H9 (cell line): ENCODE data around the gene RRP15. TPM values are rescaled to one million over a fixed set of nuclear protein-coding genes. Genes with fewer than 3 reads are reported as not detected.

ENCODE experiments used
- DNase-seq: peaks from one replicate; pipeline ENCODE4 v3.0.0-alpha.2; 2017
- H2AFZ ChIP-seq: one replicate; pipeline ENCODE4 v1.6.1; 2013; ENCODE audit warnings: mild to moderate bottlenecking, low read length, control low read depth, moderate library complexity
- H2AK5ac ChIP-seq: 2 replicates; pipeline ENCODE4 v1.6.1; 2013; ENCODE audit warnings: low read length, control low read depth, mixed read lengths; ENCODE audit not compliant: insufficient read length
- H2BK120ac ChIP-seq: one replicate; pipeline ENCODE4 v1.6.1; 2013; ENCODE audit warnings: low read depth, mild to moderate bottlenecking, low read length, control low read depth, inconsistent platforms; ENCODE audit not compliant: poor library complexity, severe bottlenecking
- H2BK12ac ChIP-seq: 2 replicates; pipeline ENCODE4 v1.6.1; 2013; ENCODE audit warnings: low read length, control low read depth, mixed read lengths, low read depth; ENCODE audit not compliant: insufficient read length
- H2BK15ac ChIP-seq: 2 replicates; pipeline ENCODE4 v1.6.1; 2013; ENCODE audit warnings: low read depth, low read length, control low read depth
- H2BK20ac ChIP-seq: one replicate; pipeline ENCODE4 v1.6.1; 2013; ENCODE audit warnings: low read depth, mild to moderate bottlenecking, low read length, control low read depth, inconsistent platforms; ENCODE audit not compliant: poor library complexity, severe bottlenecking
- H2BK5ac ChIP-seq: 2 replicates; pipeline ENCODE4 v1.6.1; 2013; ENCODE audit warnings: low read length, control low read depth, mixed read lengths; ENCODE audit not compliant: insufficient read length
- H3K14ac ChIP-seq: 2 replicates; pipeline ENCODE4 v1.6.1; 2013; ENCODE audit warnings: low read length, control low read depth; ENCODE audit not compliant: insufficient read depth
- H3K18ac ChIP-seq: 2 replicates; pipeline ENCODE4 v1.6.1; 2013; ENCODE audit warnings: low read depth, mild to moderate bottlenecking, mixed read lengths, low read length, control low read depth; ENCODE audit not compliant: insufficient read length
- H3K23ac ChIP-seq: 2 replicates; pipeline ENCODE4 v1.6.1; 2013; ENCODE audit warnings: low read length, control low read depth, mixed read lengths, low read depth; ENCODE audit not compliant: insufficient read length
- H3K23me2 ChIP-seq: 2 replicates; pipeline ENCODE4 v1.6.1; 2013; ENCODE audit warnings: low read depth, mild to moderate bottlenecking, mixed read lengths, low read length, control low read depth; ENCODE audit not compliant: insufficient read length, poor library complexity, severe bottlenecking
- H3K27ac ChIP-seq: 2 replicates; pipeline ENCODE4 v1.5.1; 2013; ENCODE audit warnings: low read length, control low read depth, mixed read lengths, low read depth; ENCODE audit not compliant: insufficient read length
- H3K27me3 ChIP-seq: 2 replicates; pipeline ENCODE4 v1.6.1; 2013; ENCODE audit warnings: low read length, control low read depth, inconsistent platforms; ENCODE audit not compliant: insufficient read depth
- H3K4ac ChIP-seq: 2 replicates; pipeline ENCODE4 v1.6.1; 2013; ENCODE audit warnings: low read depth, mild to moderate bottlenecking, control low read depth, inconsistent platforms, low read length, moderate library complexity
- H3K4me1 ChIP-seq: 2 replicates; pipeline ENCODE4 v1.6.1; 2013; ENCODE audit warnings: low read length, control low read depth, inconsistent platforms; ENCODE audit not compliant: insufficient read depth
- H3K4me2 ChIP-seq: 2 replicates; pipeline ENCODE4 v1.6.1; 2013; ENCODE audit warnings: low read length, control low read depth, mixed read lengths; ENCODE audit not compliant: insufficient read length, insufficient read depth
- H3K56ac ChIP-seq: 2 replicates; pipeline ENCODE4 v1.6.1; 2013; ENCODE audit warnings: low read depth, mild to moderate bottlenecking, mixed read lengths, low read length, control low read depth; ENCODE audit not compliant: insufficient read length
- H3K79me1 ChIP-seq: 2 replicates; pipeline ENCODE4 v1.6.1; 2013; ENCODE audit warnings: low read depth, mild to moderate bottlenecking, moderate library complexity, low read length, control low read depth, inconsistent platforms; ENCODE audit not compliant: insufficient read depth, poor library complexity, severe bottlenecking
- H3K79me2 ChIP-seq: 2 replicates; pipeline ENCODE4 v1.6.1; 2013; ENCODE audit warnings: low read length, control low read depth, inconsistent platforms; ENCODE audit not compliant: insufficient read depth
- H3K9ac ChIP-seq: 2 replicates; pipeline ENCODE4 v1.6.1; 2013; ENCODE audit warnings: low read length, control low read depth, mixed read lengths; ENCODE audit not compliant: insufficient read length; ENCODE audit errors: extremely low read depth
- H3K9me3 ChIP-seq: one replicate; pipeline ENCODE4 v1.6.1; 2013; ENCODE audit warnings: low read depth, low read length, inconsistent platforms; ENCODE audit not compliant: control insufficient read depth
- H3T11ph ChIP-seq: one replicate; pipeline ENCODE4 v1.6.1; 2013; ENCODE audit warnings: mild to moderate bottlenecking, low read length, control low read depth, inconsistent platforms
- H4K20me1 ChIP-seq: one replicate; pipeline ENCODE4 v1.6.1; 2013; ENCODE audit not compliant: control insufficient read depth, insufficient read length, insufficient read depth
- H4K5ac ChIP-seq: 2 replicates; pipeline ENCODE4 v1.6.1; 2013; ENCODE audit warnings: low read depth, mild to moderate bottlenecking, mixed read lengths, low read length, control low read depth; ENCODE audit not compliant: insufficient read length
- H4K8ac ChIP-seq: replicated peaks from 2 replicates; pipeline ENCODE4 v1.6.1; 2013; ENCODE audit warnings: low read length, control low read depth, mixed read lengths, low read depth; ENCODE audit not compliant: insufficient read length
- H4K91ac ChIP-seq: 2 replicates; pipeline ENCODE4 v1.6.1; 2013; ENCODE audit warnings: low read depth, mild to moderate bottlenecking, moderate library complexity, mixed read lengths, low read length, control low read depth; ENCODE audit not compliant: insufficient read length
- H3K27ac Mint-ChIP-seq, 3 experiments: 2 replicates in 2 of 3; 3 replicates in 1 of 3; pipeline ENCODE4 v1.8.0; 2020 to 2021; ENCODE audit warnings: mixed read lengths in 3 of 3, mild to moderate bottlenecking in 1 of 3, moderate library complexity in 1 of 3
- H3K27me3 Mint-ChIP-seq: 2 replicates; pipeline ENCODE4 v1.8.0; 2021; ENCODE audit warnings: low read depth, mild to moderate bottlenecking, moderate library complexity, mixed read lengths
- H3K36me3 Mint-ChIP-seq, 3 experiments: 2 replicates in 2 of 3; 3 replicates in 1 of 3; pipeline ENCODE4 v1.8.0; 2020 to 2021; ENCODE audit warnings: low read depth in 3 of 3, mixed read lengths in 3 of 3; ENCODE audit not compliant: insufficient read depth in 1 of 3
- H3K4me1 Mint-ChIP-seq, 2 experiments: 2 replicates each; pipeline ENCODE4 v1.8.0; 2020; ENCODE audit warnings: mixed read lengths in 2 of 2
- H3K4me3 Mint-ChIP-seq, 2 experiments: 2 replicates in 1 of 2; 3 replicates in 1 of 2; pipeline ENCODE4 v1.8.0; 2020 to 2021; ENCODE audit warnings: mild to moderate bottlenecking in 2 of 2, mixed read lengths in 2 of 2, moderate library complexity in 1 of 2
- H3K9me3 Mint-ChIP-seq, 2 experiments: 2 replicates in 1 of 2; 3 replicates in 1 of 2; pipeline ENCODE4 v1.8.0; 2020; ENCODE audit warnings: mild to moderate bottlenecking in 2 of 2, mixed read lengths in 2 of 2, moderate library complexity in 1 of 2
- WGBS: extraction: QIAGEN DNeasy Blood & Tissue Kit; methylation state at CpG from one replicate; pipeline ENCODE4 v1.1.7; 2013; ENCODE audit warnings: missing lambda C conversion rate, low lambda C conversion rate, mixed read lengths; ENCODE audit not compliant: insufficient read length; ENCODE audit errors: extremely low coverage; 5-methylcytosine and 5-hydroxymethylcytosine counted together
- total RNA-seq: library from RNA; stranded (reverse); gene quantifications from 2 replicates; pipeline ENCODE4 v1.2.1, GENCODE V29; 2021
- TF ChIP-seq, protein P1 (sequence below): fragments of 200-600 bp; sonication (generic); conservative IDR thresholded peaks from 3 replicates; pipeline ENCODE4 v1.8.0; 2021; ENCODE audit warnings: antibody characterized with exemption, mild to moderate bottlenecking

The RRP15 gene
- total RNA-seq, 1 experiment from 2014 or later: 48.7 TPM

DNA sequence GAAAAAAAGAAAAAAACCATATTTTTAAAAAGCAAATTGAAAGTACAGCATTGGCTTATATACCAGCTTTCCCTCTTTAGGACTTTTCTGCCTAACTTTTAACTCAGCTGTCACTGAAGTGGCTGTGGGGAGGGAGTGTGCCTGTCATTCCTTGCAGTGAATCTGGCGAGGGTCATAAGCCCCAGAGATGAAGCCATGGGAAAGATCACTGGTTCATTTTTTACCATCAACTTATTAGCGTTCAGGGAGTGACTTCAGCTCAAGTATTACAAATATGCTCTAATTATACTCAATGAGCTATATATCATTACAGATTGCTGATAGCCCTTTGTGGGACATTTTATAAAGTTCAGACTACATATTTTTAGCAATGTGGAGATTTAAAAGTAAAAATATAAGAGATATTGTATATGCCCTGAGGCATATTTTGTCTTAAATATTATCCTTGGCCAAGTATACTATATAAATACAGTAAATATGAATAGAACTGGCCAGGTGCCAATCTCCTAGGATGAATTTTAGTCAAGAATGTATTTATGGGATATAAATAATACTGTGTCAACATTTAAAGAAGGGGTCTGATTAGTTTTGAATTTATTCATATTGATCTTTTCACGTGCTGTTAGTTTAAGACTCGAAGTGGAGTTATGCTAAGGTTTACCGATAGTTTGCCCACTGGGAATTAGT lies 64.4 kb downstream of the RRP15 start:
- H3K4me1 ChIP-seq: no peaks in the 10 kb centered on the region
- no peak overlapping the region for H3K27ac ChIP-seq
- H3K9me3 ChIP-seq: no peaks in the 10 kb centered on the region
- no peak overlapping the region for H2AFZ ChIP-seq
- H3K18ac ChIP-seq: no peak overlapping the region
- Mint-ChIP-seq H3K9me3 (no peaks in the 10 kb centered on the region), H3K27ac (no peak overlapping the region), H3K27me3 (no peaks in the 10 kb centered on the region; the same call in 1 of the 2 replicates), H3K4me3 (no peak overlapping the region), H3K4me1 (peaks cover 25 to 31% of the 10 kb centered on the region in 2 experiments), H3K36me3 (peaks cover 0 to 1% (median 0%) of the 10 kb centered on the region in 3 experiments; a peak in 1 of 7 replicates)
- no peak overlapping the region for H3K56ac ChIP-seq
- H3K27me3 ChIP-seq: no peaks in the 10 kb centered on the region; the same call in 1 of the 2 replicates
- H4K20me1 ChIP-seq: no peaks in the 10 kb centered on the region
- no peak overlapping the region for H3K14ac ChIP-seq
- H2BK20ac ChIP-seq: no peak overlapping the region
- H2BK12ac ChIP-seq: no peak overlapping the region
- DNase-seq: no peak
- H3K79me1 ChIP-seq: no peaks in the 10 kb centered on the region
- no peak overlapping the region for H3K23ac ChIP-seq
- no peak overlapping the region for H3K4ac ChIP-seq
- no peak overlapping the region for H2BK5ac ChIP-seq
- H3K9ac ChIP-seq: no peak overlapping the region
- no peak overlapping the region for H2BK120ac ChIP-seq
- H3K79me2 ChIP-seq: no peaks in the 10 kb centered on the region
- no peak overlapping the region for H4K91ac ChIP-seq
- TF ChIP-seq, protein P1, sequence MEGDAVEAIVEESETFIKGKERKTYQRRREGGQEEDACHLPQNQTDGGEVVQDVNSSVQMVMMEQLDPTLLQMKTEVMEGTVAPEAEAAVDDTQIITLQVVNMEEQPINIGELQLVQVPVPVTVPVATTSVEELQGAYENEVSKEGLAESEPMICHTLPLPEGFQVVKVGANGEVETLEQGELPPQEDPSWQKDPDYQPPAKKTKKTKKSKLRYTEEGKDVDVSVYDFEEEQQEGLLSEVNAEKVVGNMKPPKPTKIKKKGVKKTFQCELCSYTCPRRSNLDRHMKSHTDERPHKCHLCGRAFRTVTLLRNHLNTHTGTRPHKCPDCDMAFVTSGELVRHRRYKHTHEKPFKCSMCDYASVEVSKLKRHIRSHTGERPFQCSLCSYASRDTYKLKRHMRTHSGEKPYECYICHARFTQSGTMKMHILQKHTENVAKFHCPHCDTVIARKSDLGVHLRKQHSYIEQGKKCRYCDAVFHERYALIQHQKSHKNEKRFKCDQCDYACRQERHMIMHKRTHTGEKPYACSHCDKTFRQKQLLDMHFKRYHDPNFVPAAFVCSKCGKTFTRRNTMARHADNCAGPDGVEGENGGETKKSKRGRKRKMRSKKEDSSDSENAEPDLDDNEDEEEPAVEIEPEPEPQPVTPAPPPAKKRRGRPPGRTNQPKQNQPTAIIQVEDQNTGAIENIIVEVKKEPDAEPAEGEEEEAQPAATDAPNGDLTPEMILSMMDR: no peak
- H2AK5ac ChIP-seq: no peak overlapping the region
- H4K5ac ChIP-seq: no peak overlapping the region
- peaks cover 20% of the 10 kb centered on the region for H3K23me2 ChIP-seq
- no peak overlapping the region for H3K4me2 ChIP-seq
- no peak overlapping the region for H2BK15ac ChIP-seq
- H4K8ac ChIP-seq: no peak overlapping the region
- no CpG with 5 or more reads among the region's 5 CpGs for WGBS
- no peak overlapping the region for H3T11ph ChIP-seq
